ENCODE data around the gene PRDX6.

Gene PRDX6

DNA sequence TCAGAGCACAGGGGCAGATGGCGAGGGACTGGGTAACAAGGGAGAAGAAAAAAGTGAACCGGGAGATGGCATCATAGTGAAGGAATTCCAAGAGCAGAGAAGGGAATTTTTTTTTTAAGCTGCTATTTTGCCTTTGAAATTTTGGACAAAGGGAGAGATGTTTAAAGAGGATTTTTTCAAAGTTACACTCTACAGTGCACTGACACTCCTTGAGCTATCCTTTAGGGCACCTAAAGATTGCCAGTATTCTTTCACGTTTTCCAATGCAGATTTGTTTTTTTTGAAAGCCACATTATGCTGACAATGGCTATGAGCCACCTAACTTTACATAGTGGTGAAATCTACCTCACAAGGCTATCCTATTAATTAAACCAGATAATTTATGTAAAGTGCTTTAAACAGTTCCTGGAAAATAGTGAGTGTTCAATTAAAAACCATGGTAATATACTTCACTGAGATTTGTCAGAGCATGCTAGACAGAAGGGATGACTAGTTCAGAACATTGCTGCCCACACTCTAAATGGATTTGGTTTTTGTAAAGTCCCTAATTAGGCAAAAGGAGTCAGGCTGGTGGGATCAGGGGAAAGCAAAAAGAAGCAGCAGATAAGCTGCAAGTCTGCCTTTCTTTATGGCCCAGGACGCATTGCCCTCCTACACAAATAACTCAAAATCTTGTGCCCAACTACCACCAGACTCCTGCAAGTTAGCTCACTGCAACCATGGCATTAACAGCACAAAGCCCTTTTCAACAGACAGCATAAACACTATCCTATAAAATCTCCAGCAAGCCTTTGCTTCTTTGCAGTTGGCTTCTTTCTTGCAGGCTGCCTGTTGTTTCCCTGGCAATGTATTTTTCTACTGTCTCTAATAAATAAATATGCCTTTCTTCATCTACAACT lies 53.9 kb downstream of the PRDX6 start:
- Histone ChIP-seq H3K4me3 (ENCODE audit: low read length in 2 of 2) (no peak overlapping the region), H3K9me3 (ENCODE audit: control insufficient read depth in 2 of 2, low read length in 2 of 2) (no peaks in the 10 kb centered on the region), H3K27ac (ENCODE audit: low read depth in 2 of 2, low read length in 2 of 2) (no peak overlapping the region)

GRCh38 chr1:173532237-173532636 lies 55.1 kb downstream of the PRDX6 start:
- Histone ChIP-seq H3K9ac (ENCODE audit: low read depth in 1 of 2, low read length in 2 of 2) (no peak overlapping the region), H3K4me1 (ENCODE audit: control insufficient read depth in 2 of 2, insufficient read depth in 2 of 2, low read length in 2 of 2) (no peaks in the 10 kb centered on the region), H3K27me3 (ENCODE audit: control insufficient read depth in 2 of 2, insufficient read depth in 2 of 2, low read length in 2 of 2) (no peaks in the 10 kb centered on the region), H3K9me3 (ENCODE audit: control insufficient read depth in 2 of 2, low read length in 2 of 2) (no peaks in the 10 kb centered on the region), H3K27ac (ENCODE audit: low read depth in 2 of 2, low read length in 2 of 2) (no peak overlapping the region), H3K36me3 (ENCODE audit: control insufficient read depth in 2 of 2, insufficient read depth in 2 of 2, low read length in 2 of 2) (no peaks in the 10 kb centered on the region), H3K4me3 (ENCODE audit: low read length in 2 of 2) (no peak overlapping the region)

More for the DNA sequence above, 53.9 kb downstream of the PRDX6 start:
- Histone ChIP-seq H3K4me1 (ENCODE audit: control insufficient read depth in 2 of 2, insufficient read depth in 2 of 2, low read length in 2 of 2) (no peaks in the 10 kb centered on the region), H3K27me3 (ENCODE audit: control insufficient read depth in 2 of 2, insufficient read depth in 2 of 2, low read length in 2 of 2) (no peaks in the 10 kb centered on the region), H3K36me3 (ENCODE audit: control insufficient read depth in 2 of 2, insufficient read depth in 2 of 2, low read length in 2 of 2) (no peaks in the 10 kb centered on the region), H3K9ac (ENCODE audit: low read depth in 1 of 2, low read length in 2 of 2) (no peak overlapping the region)

GRCh38 chr1:173536223-173536622 lies 59.1 kb downstream of the PRDX6 start:
- Histone ChIP-seq H3K9ac (ENCODE audit: low read depth in 1 of 2, low read length in 2 of 2) (no peak overlapping the region), H3K36me3 (ENCODE audit: control insufficient read depth in 2 of 2, insufficient read depth in 2 of 2, low read length in 2 of 2) (no peaks in the 10 kb centered on the region), H3K4me3 (ENCODE audit: low read length in 2 of 2) (no peak overlapping the region), H3K27ac (ENCODE audit: low read depth in 2 of 2, low read length in 2 of 2) (no peak overlapping the region), H3K9me3 (ENCODE audit: control insufficient read depth in 2 of 2, low read length in 2 of 2) (no peaks in the 10 kb centered on the region), H3K27me3 (ENCODE audit: control insufficient read depth in 2 of 2, insufficient read depth in 2 of 2, low read length in 2 of 2) (no peaks in the 10 kb centered on the region), H3K4me1 (ENCODE audit: control insufficient read depth in 2 of 2, insufficient read depth in 2 of 2, low read length in 2 of 2) (no peaks in the 10 kb centered on the region)

Data from mucosa of rectum (tissue), 2 donors.